NCI-H774 (cell line): Measurements from ENCODE around the gene WDR72.
"Not testable (repeated sequence)": the region's sequence is repeated elsewhere in the genome, so short reads cannot be mapped to it uniquely, and the experiment has no call there.

Experiments used
- DNase-seq: peaks from one replicate; lab custom pipeline; 2025; lab: John Stamatoyannopoulos, UW

The WDR72 gene

GRCh38 chr15:53709821-53710220 is 49.6 kb downstream of the WDR72 start:
- no peak for DNase-seq

- DNase-seq: no peak
Observed at GRCh38 chr15:53695365-53695764, 64.1 kb downstream of the WDR72 start.

GRCh38 chr15:53694476-53694874 is 65.0 kb downstream of the WDR72 start:
- no peak for DNase-seq

DNA sequence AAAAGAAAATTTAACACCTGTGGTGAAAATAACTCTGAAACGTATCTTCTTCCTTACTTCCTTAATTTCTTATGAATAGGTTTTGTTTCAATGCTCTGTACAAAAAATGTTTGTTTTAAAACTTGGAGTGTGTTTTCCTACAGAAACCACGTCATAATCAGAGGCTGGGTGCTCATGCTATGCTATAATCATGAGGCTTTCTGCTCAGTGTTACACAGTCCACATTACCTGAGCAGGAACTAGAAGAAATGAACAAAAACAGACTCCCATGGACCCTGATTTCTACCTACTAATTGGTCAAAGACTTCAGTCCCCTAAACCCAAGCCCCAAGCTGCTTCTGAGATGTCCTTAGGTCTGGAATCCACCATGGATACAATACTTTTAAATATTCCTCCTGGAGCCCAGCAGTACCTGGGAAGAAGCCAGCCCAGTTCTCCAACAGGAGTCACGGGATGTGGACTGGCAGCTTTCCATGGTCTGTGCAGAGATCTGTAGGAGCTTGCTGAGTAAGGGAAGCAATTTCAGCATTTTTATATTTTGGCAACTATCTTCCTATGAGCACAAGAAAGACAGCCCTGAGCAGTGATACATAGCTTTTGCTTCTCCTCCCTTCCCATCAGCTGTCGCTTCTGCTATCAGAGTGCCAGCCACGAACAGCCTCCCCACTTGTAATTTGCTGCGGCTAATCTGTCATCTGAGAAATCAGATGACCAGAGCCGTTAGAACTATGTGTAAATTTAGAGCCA is 65.6 kb downstream of the WDR72 start:
- DNase-seq: no peak

DNA sequence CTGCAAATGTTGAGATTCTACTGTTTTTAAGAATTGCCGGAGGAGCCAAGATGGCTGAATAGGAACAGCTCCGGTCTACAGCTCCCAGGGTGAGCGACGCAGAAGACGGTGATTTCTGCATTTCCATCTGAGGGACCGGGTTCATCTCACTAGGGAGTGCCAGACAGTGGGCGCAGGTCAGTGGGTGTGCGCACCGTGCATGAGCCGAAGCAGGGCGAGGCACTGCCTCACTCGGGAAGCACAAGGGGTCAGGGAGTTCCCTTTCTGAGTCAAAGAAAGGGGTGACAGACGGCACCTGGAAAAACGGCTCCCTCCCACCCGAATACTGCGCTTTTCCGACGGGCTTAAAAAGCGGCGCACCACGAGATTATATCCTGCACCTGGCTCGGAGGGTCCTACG is 75.3 kb downstream of the WDR72 start:
- DNase-seq: not testable (repeated sequence)

DNA sequence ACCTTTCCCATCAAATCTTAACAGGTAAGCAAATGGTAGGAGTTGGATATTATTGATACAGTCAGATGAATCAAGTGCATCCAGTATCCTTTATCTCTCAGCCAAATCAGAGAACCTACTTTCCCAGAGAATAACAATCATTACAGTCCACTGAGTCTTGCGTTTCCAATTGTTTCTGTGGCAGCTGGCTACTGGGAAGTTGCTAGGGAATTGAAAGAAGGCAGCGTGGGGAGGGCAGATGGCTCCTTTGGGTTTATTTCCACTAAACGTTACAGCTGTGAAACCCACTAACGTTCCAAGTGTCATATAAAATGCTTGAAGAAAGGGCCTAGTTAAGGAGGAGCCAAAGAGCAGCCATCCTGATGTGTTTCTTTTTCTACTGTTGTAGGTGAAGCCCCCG is 78.4 kb downstream of the WDR72 start:
- no peak for DNase-seq

DNA sequence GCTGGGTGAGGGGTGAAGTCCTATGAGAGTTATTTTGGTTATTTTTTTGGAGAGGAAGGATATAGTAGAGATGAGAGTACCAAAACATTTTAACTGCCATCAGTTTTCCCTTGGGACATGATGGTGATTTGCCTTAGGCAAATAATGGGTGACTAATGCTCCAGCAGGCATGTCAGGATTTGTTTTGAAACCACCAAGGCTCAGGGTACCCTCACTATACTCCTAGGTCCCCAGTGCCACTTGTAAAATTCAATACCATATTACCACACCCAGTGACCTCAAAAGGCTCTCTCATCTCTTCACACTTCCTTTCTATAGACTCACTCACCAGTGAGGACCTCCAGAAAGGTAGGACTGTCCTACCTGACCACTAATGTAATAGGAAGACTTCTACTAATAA is 83.6 kb downstream of the WDR72 start:
- DNase-seq: no peak

DNA sequence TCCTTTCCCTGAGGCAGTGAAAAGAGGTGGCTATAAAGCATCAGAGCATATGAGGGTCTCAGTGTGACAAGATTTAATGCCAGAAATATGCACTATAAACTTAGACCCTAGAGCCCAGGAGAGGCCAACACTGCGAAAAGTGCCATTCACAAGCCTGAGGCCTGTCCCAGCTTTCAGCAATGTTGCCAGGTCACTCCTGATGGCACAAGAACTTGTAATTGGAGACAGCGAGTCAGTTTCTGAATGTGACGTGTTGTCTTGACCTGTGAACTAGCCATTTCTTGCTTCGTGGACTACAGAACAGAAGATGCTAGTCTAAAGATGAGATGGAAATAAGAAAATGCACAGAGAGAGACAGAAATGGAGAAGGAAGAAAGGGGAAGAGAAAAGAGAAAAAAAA is 87.9 kb downstream of the WDR72 start:
- no peak for DNase-seq

- no peak for DNase-seq
Observed at GRCh38 chr15:53670701-53671100, 88.8 kb downstream of the WDR72 start.

GRCh38 chr15:53665930-53666329 is 93.5 kb downstream of the WDR72 start:
- DNase-seq: no peak

DNA sequence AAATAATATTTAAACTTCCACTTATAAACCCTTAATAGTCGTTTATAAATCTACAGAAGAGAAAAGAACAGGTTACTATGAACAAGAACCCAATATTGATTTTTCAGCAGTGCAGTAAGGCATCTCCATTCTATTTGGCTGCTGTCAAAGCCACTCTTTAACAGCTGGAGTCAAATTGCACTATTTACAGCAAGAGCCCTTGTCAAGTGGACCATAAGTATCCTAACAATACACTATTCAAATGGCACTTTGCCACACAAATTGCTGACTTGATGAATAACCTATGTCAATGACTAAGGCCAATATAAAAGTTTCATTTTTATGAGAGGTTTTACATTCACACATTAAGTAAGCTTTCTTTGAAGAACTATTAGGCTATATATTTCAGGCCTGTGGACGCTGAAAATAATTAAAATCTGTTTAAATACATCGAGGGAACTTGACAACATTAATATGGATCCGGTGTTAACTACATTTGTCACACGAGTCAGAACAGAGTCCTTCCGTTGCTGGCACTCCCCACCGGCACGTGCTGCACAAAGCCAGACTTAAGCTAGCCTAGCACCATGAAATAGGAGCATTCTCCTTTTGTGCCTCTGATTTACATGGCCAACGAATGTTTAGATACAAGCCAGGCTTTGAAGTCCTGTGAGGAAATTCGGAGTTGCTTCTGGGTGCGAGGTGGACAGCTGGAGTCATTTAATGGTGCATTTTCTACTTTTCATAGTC is 100.5 kb downstream of the WDR72 start:
- DNase-seq: peak; percentile 94

- peak; percentile 34 for DNase-seq
Observed at GRCh38 chr15:53658255-53658654, 101.2 kb downstream of the WDR72 start.

GRCh38 chr15:53648934-53649333 is 110.5 kb downstream of the WDR72 start:
- no peak for DNase-seq

- no peak for DNase-seq
Observed at GRCh38 chr15:53644660-53645059, 114.8 kb downstream of the WDR72 start.

DNA sequence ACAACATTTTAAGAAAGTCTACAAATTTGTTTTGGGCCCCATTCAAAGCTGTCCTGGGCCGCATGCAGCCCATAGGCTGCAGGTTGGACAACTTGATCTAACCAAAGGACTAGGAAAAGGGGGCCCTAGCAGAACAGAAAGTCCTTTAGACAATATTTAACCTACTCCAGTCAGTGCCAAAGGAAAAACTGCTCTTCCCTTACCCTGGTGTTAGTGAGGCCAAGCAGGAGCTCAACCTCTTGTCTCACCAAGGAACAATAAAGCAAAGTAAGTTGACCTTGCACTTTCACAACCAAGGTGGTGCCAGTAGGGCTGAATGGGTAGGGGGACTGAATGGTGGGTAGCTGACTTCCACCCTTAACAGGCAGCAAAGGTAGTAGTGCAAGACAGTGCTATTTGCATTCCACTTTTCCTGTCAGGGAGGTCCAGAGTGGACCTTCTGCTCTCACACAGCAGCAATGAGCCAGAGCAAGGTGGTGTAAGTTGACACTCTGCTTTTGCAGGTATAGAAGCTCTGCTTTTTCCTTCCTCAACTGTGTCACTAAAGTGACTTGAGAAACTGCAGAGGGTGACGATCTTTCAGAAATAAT is 124.9 kb downstream of the WDR72 start:
- no peak for DNase-seq

DNA sequence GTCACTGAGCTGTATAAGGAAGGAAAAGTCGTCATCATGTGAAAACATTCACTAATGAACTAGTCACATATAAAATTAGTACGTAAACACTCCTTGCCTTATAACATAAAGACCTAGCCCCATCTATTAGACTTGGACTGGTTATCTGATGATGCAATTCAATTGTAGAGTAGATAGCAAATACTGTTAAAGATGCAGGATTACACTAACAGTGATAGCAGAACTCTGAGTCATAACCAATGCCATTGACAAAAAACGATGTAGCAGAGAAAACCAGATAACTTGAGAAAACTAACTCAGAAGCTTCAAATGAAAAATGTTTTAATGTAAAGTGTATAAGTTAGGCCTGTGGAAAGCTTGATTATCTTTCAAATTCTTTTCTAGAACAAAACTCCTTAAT is 132.2 kb downstream of the WDR72 start:
- DNase-seq: no peak

GRCh38 chr15:53625962-53626845 is 133.3 kb downstream of the WDR72 start:
- DNase-seq: no peak

- no peak for DNase-seq
Observed at GRCh38 chr15:53625260-53625659, 134.2 kb downstream of the WDR72 start.

- DNase-seq: no peak
Observed at GRCh38 chr15:53618461-53618860, 141.0 kb downstream of the WDR72 start.

GRCh38 chr15:53611145-53611920 is 148.1 kb downstream of the WDR72 start:
- no peak for DNase-seq

- DNase-seq: no peak
Observed at GRCh38 chr15:53591041-53591440, 168.4 kb downstream of the WDR72 start.
